ENCODE data around the gene SPTLC1. TPM values are rescaled to one million over a fixed set of nuclear protein-coding genes. Genes with fewer than 3 reads are reported as not detected.
A peak's percentile ranks its signal among the peaks of the same experiment; 100 is the strongest.

The SPTLC1 gene, protein sequence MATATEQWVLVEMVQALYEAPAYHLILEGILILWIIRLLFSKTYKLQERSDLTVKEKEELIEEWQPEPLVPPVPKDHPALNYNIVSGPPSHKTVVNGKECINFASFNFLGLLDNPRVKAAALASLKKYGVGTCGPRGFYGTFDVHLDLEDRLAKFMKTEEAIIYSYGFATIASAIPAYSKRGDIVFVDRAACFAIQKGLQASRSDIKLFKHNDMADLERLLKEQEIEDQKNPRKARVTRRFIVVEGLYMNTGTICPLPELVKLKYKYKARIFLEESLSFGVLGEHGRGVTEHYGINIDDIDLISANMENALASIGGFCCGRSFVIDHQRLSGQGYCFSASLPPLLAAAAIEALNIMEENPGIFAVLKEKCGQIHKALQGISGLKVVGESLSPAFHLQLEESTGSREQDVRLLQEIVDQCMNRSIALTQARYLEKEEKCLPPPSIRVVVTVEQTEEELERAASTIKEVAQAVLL
- polyA plus RNA-seq (2011; rRNA removed) (112 and 122 TPM in 2 replicates), polyA plus RNA-seq (2017; fragmentation: RNase III; extraction: RNeasy Plus Mini Kit Qiagen cat#74134 plus additional on column Dnase treatment) (63.6 to 63.7 TPM (median 63.6 TPM) in 3 replicates), polyA minus RNA-seq (2011; rRNA and poly(A)+ RNA removed) (56.3 and 77.0 TPM in 2 replicates)
- 35.7 and 36.2 TPM in 2 replicates for polyA plus RNA-seq (2012; cell fraction: cytosol; rRNA removed)
- 33.2 and 34.5 TPM in 2 replicates for polyA plus RNA-seq (2012; cell fraction: nucleus; rRNA removed)

DNA sequence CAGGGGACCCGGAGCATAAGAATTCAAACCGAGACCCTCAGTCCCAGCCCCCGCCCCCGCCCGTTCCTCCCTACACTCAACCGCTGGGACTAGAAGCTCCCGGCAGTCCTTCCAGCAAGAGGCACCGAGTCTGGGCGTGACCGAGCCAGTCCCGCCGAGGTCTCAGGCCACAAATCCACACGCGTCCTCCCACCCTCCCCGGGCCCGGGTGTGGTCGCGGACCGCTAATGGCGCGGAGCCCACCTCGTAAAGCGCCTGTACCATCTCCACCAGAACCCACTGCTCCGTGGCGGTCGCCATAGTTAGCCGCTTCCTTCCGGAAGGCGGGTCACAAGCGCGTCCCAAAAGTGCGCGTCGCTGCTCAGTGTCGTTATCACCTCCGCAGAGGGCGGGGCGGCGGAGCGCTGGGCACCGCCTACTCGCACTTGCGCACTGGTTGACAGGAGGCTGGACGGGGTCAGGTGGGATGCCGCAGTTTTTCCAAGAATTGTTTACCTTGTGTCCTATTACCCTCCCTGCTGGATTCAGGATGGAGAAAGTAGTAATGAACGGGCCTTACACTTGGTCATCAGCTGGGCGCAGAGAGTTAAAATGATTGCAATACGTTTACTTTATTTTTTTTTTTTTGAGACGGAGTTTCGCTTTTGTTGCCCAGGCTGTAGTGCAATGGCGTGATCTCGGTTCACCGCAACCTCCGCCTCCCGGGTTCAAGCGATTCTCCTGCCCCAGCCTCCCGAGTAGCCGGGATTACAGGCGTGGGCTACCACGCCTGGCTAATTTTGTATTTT is at the start of gene SPTLC1:
SPTLC1 (minus strand) TSS at position 343 of the 788 bp plus-strand sequence; CDS start at position 300, 43 bp downstream.
- peak within 1 kb of the TSS; percentile 83 to 85 for H3K27ac ChIP-seq
- H3K9me3 ChIP-seq = no peaks in the 10 kb centered on the region
- FAIRE-seq = peak; percentile 72
- H3K4me1 ChIP-seq = peaks cover 13% of the 10 kb centered on the region
- WGBS (ENCODE audit: missing lambda C conversion rate) = under 1% methylated on average over 22 of the region's 60 CpGs
- ChIA-PET POLR2A (interaction anchor here (0.6 to 1.2 kb wide), 5 partner anchors 15 to 899 kb away, joined by 3 to 7 read pairs (median 4); no protein-coding TSS in a partner anchor), CTCF (interaction anchor here (0.6 to 2.0 kb wide), 3 partner anchors 10 to 836 kb away, joined by 3 to 6 read pairs (median 3); no protein-coding TSS in a partner anchor)
- peak within 1 kb of the TSS; percentile 98 for H3K4me2 ChIP-seq
- peak; percentile 94 to 95 for DNase-seq (ENCODE audit: low read depth in 1 of 2, low spot score in 1 of 2)
- TF ChIP-seq RCOR1 (IDR thresholded peaks at IDR 0.05; ENCODE audit: low read depth, low read length) (no peak), FOSL2 (IDR thresholded peaks at IDR 0.05) (no peak), FOSL2 (CRISPR knock-in tag; IDR thresholded peaks at IDR 0.05) (no peak), RFX5 (IDR thresholded peaks at IDR 0.05) (0 out of 2 replicates have a peak, but pooled peaks have one; percentile 34), CBX8 (IDR thresholded peaks at IDR 0.05) (no peak), NFE2L2 (conservative IDR thresholded peaks at IDR 0.05; ENCODE audit: low read length) (no peak), CEBPB (IDR thresholded peaks at IDR 0.05) (no peak), POLR2A (IDR thresholded peaks at IDR 0.05; ENCODE audit: low read length) (peak; percentile 87), RARB (CRISPR knock-in tag; IDR thresholded peaks at IDR 0.05) (no peak), PHF8 (IDR thresholded peaks at IDR 0.05; ENCODE audit: borderline replicate concordance, low read depth) (peak; percentile 77; the same call in 1 of the 2 replicates), JUN (IDR thresholded peaks at IDR 0.05) (peak; percentile 76 to 82), KDM1A (IDR thresholded peaks at IDR 0.05; ENCODE audit: low read depth) (no peak), USF2 (IDR thresholded peaks at IDR 0.05) (peak; percentile 77), ZC3H11A (IDR thresholded peaks at IDR 0.05) (no peak), MAFK (IDR thresholded peaks at IDR 0.05; ENCODE audit: partially characterized antibody) (no peak), SREBF2 (IDR thresholded peaks at IDR 0.05) (no peak), BCL3 (IDR thresholded peaks at IDR 0.05) (peak; percentile 84; the same call in 2 of the 3 replicates), REST (IDR thresholded peaks at IDR 0.05) (no peak), EHMT2 (IDR thresholded peaks at IDR 0.05; ENCODE audit: low read depth) (no peak), EHF (CRISPR knock-in tag; IDR thresholded peaks at IDR 0.05) (no peak), KDM5A (IDR thresholded peaks at IDR 0.05) (peak; percentile 92)
- TF ChIP-seq, protein P1, sequence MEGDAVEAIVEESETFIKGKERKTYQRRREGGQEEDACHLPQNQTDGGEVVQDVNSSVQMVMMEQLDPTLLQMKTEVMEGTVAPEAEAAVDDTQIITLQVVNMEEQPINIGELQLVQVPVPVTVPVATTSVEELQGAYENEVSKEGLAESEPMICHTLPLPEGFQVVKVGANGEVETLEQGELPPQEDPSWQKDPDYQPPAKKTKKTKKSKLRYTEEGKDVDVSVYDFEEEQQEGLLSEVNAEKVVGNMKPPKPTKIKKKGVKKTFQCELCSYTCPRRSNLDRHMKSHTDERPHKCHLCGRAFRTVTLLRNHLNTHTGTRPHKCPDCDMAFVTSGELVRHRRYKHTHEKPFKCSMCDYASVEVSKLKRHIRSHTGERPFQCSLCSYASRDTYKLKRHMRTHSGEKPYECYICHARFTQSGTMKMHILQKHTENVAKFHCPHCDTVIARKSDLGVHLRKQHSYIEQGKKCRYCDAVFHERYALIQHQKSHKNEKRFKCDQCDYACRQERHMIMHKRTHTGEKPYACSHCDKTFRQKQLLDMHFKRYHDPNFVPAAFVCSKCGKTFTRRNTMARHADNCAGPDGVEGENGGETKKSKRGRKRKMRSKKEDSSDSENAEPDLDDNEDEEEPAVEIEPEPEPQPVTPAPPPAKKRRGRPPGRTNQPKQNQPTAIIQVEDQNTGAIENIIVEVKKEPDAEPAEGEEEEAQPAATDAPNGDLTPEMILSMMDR (IDR thresholded peaks at IDR 0.05) = no peak
- TF ChIP-seq, protein P2, sequence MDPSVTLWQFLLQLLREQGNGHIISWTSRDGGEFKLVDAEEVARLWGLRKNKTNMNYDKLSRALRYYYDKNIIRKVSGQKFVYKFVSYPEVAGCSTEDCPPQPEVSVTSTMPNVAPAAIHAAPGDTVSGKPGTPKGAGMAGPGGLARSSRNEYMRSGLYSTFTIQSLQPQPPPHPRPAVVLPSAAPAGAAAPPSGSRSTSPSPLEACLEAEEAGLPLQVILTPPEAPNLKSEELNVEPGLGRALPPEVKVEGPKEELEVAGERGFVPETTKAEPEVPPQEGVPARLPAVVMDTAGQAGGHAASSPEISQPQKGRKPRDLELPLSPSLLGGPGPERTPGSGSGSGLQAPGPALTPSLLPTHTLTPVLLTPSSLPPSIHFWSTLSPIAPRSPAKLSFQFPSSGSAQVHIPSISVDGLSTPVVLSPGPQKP (IDR thresholded peaks at IDR 0.05; ENCODE audit: low read depth, low read length) = 0 out of 2 replicates have a peak, but pooled peaks have one; percentile 20
- TF ChIP-seq, protein P3, sequence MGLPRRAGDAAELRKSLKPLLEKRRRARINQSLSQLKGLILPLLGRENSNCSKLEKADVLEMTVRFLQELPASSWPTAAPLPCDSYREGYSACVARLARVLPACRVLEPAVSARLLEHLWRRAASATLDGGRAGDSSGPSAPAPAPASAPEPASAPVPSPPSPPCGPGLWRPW (IDR thresholded peaks at IDR 0.05) = no peak
- TF ChIP-seq, protein P4, sequence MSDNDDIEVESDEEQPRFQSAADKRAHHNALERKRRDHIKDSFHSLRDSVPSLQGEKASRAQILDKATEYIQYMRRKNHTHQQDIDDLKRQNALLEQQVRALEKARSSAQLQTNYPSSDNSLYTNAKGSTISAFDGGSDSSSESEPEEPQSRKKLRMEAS (IDR thresholded peaks at IDR 0.05) = peak; percentile 24; the same call in 1 of the 2 replicates
- H3K4me3 ChIP-seq = peak within 1 kb of the TSS; percentile 83
- ATAC-seq = peak; percentile 97 to 98
